Bronchial epithelial cell (primary cell): ENCODE measurements around the gene CSNK1G1. TPM values are rescaled to one million over a fixed set of nuclear protein-coding genes. Genes with fewer than 3 reads are reported as not detected.

Source experiments
- DNase-seq: peaks from one replicate; pipeline ENCODE4 v3.0.0-alpha.2; 2010; ENCODE audit warnings: low read depth
- FAIRE-seq: peaks from 2 replicates; lab custom pipeline; 2011; peaks lifted over from hg19 to GRCh38; lab: Jason Lieb, UNC
- H3K27me3 ChIP-seq: 2 replicates; pipeline ENCODE4 v1.5.1; 2011; ENCODE audit warnings: low read length; ENCODE audit not compliant: control insufficient read depth, insufficient read depth
- H3K36me3 ChIP-seq: 2 replicates; pipeline ENCODE4 v1.5.1; 2011; ENCODE audit warnings: low read length; ENCODE audit not compliant: control insufficient read depth, insufficient read depth
- H3K4me3 ChIP-seq: 2 replicates; pipeline ENCODE4 v1.5.1; 2011; ENCODE audit warnings: mild to moderate bottlenecking, low read depth, low read length, control low read depth
- CTCF ChIP-seq: IDR thresholded peaks from 2 replicates; pipeline ENCODE4 v1.5.1; 2011; ENCODE audit warnings: mild to moderate bottlenecking, moderate library complexity, low read length, control low read depth, inconsistent platforms; ENCODE audit not compliant: insufficient read depth, severe bottlenecking
- total RNA-seq: library from RNA; depleted of rRNA; stranded (reverse); fragments of >200 nt; gene quantifications from 2 replicates; pipeline ENCODE4 v1.2.1, GENCODE V29; 2014

CSNK1G1 gene
- total RNA-seq, 1 donor from 2014 or later: 26.3 TPM

GRCh38 chr15:64185146-64185911 lies 170.6 kb downstream of the CSNK1G1 start:
- FAIRE-seq (no peak), DNase-seq (no peak)
- Histone ChIP-seq H3K36me3 (peaks cover 5% of the 10 kb centered on the region), H3K27me3 (no peaks in the 10 kb centered on the region), H3K4me3 (no peak overlapping the region)
- no peak for TF ChIP-seq CTCF

GRCh38 chr15:64182859-64183370 lies 173.1 kb downstream of the CSNK1G1 start:
- Histone ChIP-seq H3K36me3 (peaks cover 11% of the 10 kb centered on the region), H3K27me3 (no peaks in the 10 kb centered on the region), H3K4me3 (no peak overlapping the region)
- no peak for TF ChIP-seq CTCF
- no peak for DNase-seq
- FAIRE-seq: no peak

- no peak for FAIRE-seq
- TF ChIP-seq CTCF: no peak
- DNase-seq: no peak
- H3K4me3 ChIP-seq: no peak overlapping the region
- H3K36me3 ChIP-seq: peaks cover 13% of the 10 kb centered on the region
- H3K27me3 ChIP-seq: no peaks in the 10 kb centered on the region
Measured at GRCh38 chr15:64180235-64180824, 175.6 kb downstream of the CSNK1G1 start.

- peaks cover 4% of the 10 kb centered on the region for H3K36me3 ChIP-seq
- TF ChIP-seq CTCF: no peak
- no peaks in the 10 kb centered on the region for H3K27me3 ChIP-seq
- DNase-seq: no peak
- FAIRE-seq: no peak
- no peak overlapping the region for H3K4me3 ChIP-seq
Measured at GRCh38 chr15:64166102-64166890, 189.7 kb downstream of the CSNK1G1 start.

- FAIRE-seq: no peak
- DNase-seq: no peak
- H3K4me3 ChIP-seq: no peak overlapping the region
- no peak for TF ChIP-seq CTCF
- H3K36me3 ChIP-seq: peaks cover 13% of the 10 kb centered on the region
- no peaks in the 10 kb centered on the region for H3K27me3 ChIP-seq
Measured at GRCh38 chr15:64164436-64164835, 191.5 kb downstream of the CSNK1G1 start.
